ENCODE data around the gene CSNK1E. TPM values are rescaled to one million over a fixed set of nuclear protein-coding genes. Genes with fewer than 3 reads are reported as not detected.

CSNK1E gene
- total and polyA plus RNA-seq, 9 of the 15 experiments (the other 6 are each of a cell fraction or from before 2014, with no cell fraction given) = 2.7 to 70.0 (median 41.3) TPM

DNA sequence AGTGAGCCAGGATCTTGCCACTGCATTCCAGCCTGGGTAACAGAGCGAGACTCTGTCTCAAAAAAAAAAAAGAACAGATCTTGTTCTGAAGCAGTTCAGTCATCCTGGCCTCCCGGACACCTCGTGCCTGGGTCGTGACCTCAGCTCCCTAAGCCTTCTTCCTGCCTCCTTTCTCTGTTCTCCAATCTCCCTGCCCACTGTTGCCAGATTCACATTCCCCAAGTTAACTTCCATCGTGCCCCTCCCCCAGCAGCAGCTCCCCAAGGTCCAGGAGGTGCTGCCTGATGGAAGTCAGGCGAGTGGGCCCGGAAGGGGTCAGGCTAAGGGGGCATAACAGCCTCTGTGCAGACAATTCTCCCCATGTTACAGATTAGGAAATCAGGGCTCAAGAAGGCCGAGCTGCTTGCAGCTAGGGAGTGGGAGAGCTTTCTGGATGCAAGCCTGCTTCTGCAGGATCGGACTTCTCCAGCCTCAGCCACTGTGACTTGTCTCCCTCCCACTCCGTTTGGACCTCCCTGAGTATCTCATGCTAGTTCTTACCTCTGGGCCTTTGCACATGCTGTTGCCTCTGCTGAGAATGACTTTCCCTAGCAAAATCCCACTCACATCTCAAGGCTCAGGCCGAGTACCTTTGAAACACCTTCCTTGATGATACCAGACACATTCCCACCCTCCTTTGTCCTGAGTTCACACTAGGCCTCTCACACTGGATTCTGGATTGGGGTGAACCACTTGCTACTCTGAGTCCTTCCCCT lies 30.1 kb downstream of the CSNK1E start:
- no peak for FAIRE-seq
- TF ChIP-seq, protein P1, sequence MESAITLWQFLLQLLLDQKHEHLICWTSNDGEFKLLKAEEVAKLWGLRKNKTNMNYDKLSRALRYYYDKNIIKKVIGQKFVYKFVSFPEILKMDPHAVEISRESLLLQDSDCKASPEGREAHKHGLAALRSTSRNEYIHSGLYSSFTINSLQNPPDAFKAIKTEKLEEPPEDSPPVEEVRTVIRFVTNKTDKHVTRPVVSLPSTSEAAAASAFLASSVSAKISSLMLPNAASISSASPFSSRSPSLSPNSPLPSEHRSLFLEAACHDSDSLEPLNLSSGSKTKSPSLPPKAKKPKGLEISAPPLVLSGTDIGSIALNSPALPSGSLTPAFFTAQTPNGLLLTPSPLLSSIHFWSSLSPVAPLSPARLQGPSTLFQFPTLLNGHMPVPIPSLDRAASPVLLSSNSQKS (CRISPR knock-in tag; IDR thresholded peaks at IDR 0.05) = no peak
- TF ChIP-seq NFATC3 (IDR thresholded peaks at IDR 0.05) (no peak), DMBX1 (CRISPR knock-in tag; IDR thresholded peaks at IDR 0.05; ENCODE audit: borderline replicate concordance) (no peak), ZNF707 (CRISPR knock-in tag; conservative IDR thresholded peaks at IDR 0.05) (no peak), ZNF561 (CRISPR knock-in tag; conservative IDR thresholded peaks at IDR 0.05) (no peak), CAMTA2 (CRISPR knock-in tag; conservative IDR thresholded peaks at IDR 0.05) (no peak), RBM25 (IDR thresholded peaks at IDR 0.05; ENCODE audit: low read depth, low read length, severe bottlenecking) (peak; percentile 55)
- TF ChIP-seq, protein P2, sequence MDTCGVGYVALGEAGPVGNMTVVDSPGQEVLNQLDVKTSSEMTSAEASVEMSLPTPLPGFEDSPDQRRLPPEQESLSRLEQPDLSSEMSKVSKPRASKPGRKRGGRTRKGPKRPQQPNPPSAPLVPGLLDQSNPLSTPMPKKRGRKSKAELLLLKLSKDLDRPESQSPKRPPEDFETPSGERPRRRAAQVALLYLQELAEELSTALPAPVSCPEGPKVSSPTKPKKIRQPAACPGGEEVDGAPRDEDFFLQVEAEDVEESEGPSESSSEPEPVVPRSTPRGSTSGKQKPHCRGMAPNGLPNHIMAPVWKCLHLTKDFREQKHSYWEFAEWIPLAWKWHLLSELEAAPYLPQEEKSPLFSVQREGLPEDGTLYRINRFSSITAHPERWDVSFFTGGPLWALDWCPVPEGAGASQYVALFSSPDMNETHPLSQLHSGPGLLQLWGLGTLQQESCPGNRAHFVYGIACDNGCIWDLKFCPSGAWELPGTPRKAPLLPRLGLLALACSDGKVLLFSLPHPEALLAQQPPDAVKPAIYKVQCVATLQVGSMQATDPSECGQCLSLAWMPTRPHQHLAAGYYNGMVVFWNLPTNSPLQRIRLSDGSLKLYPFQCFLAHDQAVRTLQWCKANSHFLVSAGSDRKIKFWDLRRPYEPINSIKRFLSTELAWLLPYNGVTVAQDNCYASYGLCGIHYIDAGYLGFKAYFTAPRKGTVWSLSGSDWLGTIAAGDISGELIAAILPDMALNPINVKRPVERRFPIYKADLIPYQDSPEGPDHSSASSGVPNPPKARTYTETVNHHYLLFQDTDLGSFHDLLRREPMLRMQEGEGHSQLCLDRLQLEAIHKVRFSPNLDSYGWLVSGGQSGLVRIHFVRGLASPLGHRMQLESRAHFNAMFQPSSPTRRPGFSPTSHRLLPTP (IDR thresholded peaks at IDR 0.05; ENCODE audit: borderline replicate concordance, extremely low read depth, insufficient read length) = no peak
- H3K9me1 ChIP-seq (ENCODE audit: control insufficient read depth, insufficient read depth, low read length) = no peaks in the 10 kb centered on the region
- no peaks in the 10 kb centered on the region for H3K79me2 ChIP-seq (ENCODE audit: control insufficient read depth, insufficient read depth, low read length)
- H3K4me2 ChIP-seq (ENCODE audit: insufficient read depth, low read length) = no peak overlapping the region
- H3K4me3 ChIP-seq = no peak overlapping the region
- no TSS peak for BruUV-seq (replicated peaks)
- H3K9ac ChIP-seq (ENCODE audit: insufficient read depth in 1 of 2, low read depth in 2 of 2, low read length in 2 of 2) = peak overlapping the region in 1 of 2 experiments; percentile 52; a peak in 2 of 4 replicates
- DNase-seq (ENCODE audit: extremely low read depth in 1 of 4, low spot score in 3 of 4) = no peak
- no peaks in the 10 kb centered on the region for H3K27me3 ChIP-seq (ENCODE audit: control insufficient read depth in 2 of 2, insufficient read depth in 2 of 2, low read length in 2 of 2)
- WGBS (ENCODE audit: insufficient coverage, low coverage, missing lambda C conversion rate) = 85% methylated on average over 4 of the region's 11 CpGs
- no peak for ATAC-seq
- H4K20me1 ChIP-seq (replicated peaks; ENCODE audit: control insufficient read depth, insufficient read depth, low read length) = no peaks in the 10 kb centered on the region
- no peak overlapping the region for H2AFZ ChIP-seq (ENCODE audit: low read depth, low read length)
- intact Hi-C loops (cut with micrococcal nuclease) = no loop called here
- in situ Hi-C loops (cut with MboI) = no loop called here
- H3K9me3 ChIP-seq (replicated peaks; ENCODE audit: control insufficient read depth, insufficient read depth, low read depth, low read length) = no peaks in the 10 kb centered on the region
- peaks cover 13 to 30% of the 10 kb centered on the region in 2 experiments; a peak in 4 of 5 replicates for H3K4me1 ChIP-seq (replicated peaks in 1 of 2; ENCODE audit: control insufficient read depth in 2 of 2, insufficient read depth in 2 of 2, low read length in 2 of 2)
- ChIA-PET POLR2A (interaction anchor here (0.5 kb wide), 1 partner anchor 175 kb away, joined by 3 read pairs; no protein-coding TSS in a partner anchor), CTCF (ENCODE audit: low intra/inter-chr PET ratio) (no interaction called here)
- peaks cover 2% of the 10 kb centered on the region; the same call in 1 of the 3 replicates for H3K36me3 ChIP-seq (ENCODE audit: control insufficient read depth, insufficient read depth, low read length)
- no peak overlapping the region for H3K27ac ChIP-seq (ENCODE audit: extremely low read depth, low read depth, low read length)
